HG03103 (cell line): ENCODE measurements around the gene GGNBP2.
"Not testable (repeated sequence)": the region's sequence is repeated elsewhere in the genome, so short reads cannot be mapped to it uniquely, and the experiment has no call there.

Experiments used
- ATAC-seq: cut with Tn5 transposase; IDR thresholded peaks from one replicate; pipeline ENCODE4 v1.9.1; 2021; ENCODE audit warnings: low read depth; ENCODE audit not compliant: unreplicated experiment

GGNBP2 gene

GRCh38 chr17:36544307-36545076 lies at the start of gene GGNBP2:
TSS of gene GGNBP2 (plus strand) at chr17:36544919. CDS start at chr17:36545725, 806 bp downstream.
- ATAC-seq, result peak; percentile 47

- no peak for ATAC-seq
Observed at GRCh38 chr17:36495076-36495578, 49.6 kb upstream of the GGNBP2 start.

- ATAC-seq, result no peak
Observed at GRCh38 chr17:36496018-36496789, 48.5 kb upstream of the GGNBP2 start.

GRCh38 chr17:36498155-36498554 lies 46.6 kb upstream of the GGNBP2 start:
- no peak for ATAC-seq

- no peak for ATAC-seq
Observed at GRCh38 chr17:36498560-36499300, 46.0 kb upstream of the GGNBP2 start.

- ATAC-seq, result no peak
Observed at GRCh38 chr17:36500745-36501225, 43.9 kb upstream of the GGNBP2 start.

GRCh38 chr17:36501351-36501750 lies 43.4 kb upstream of the GGNBP2 start:
- ATAC-seq, result no peak

- no peak for ATAC-seq
Observed at GRCh38 chr17:36501963-36502362, 42.8 kb upstream of the GGNBP2 start.

- ATAC-seq, result no peak
Observed at GRCh38 chr17:36503456-36504155, 41.1 kb upstream of the GGNBP2 start.

- no peak for ATAC-seq
Observed at GRCh38 chr17:36504156-36504545, 40.6 kb upstream of the GGNBP2 start.

GRCh38 chr17:36505171-36505570 lies 39.5 kb upstream of the GGNBP2 start:
- ATAC-seq, result no peak

GRCh38 chr17:36506249-36506826 lies 38.4 kb upstream of the GGNBP2 start:
- no peak for ATAC-seq

GRCh38 chr17:36506831-36507230 lies 37.9 kb upstream of the GGNBP2 start:
- no peak for ATAC-seq

- no peak for ATAC-seq
Observed at GRCh38 chr17:36507266-36507665, 37.5 kb upstream of the GGNBP2 start.

GRCh38 chr17:36508439-36508838 lies 36.3 kb upstream of the GGNBP2 start:
- not testable (repeated sequence) for ATAC-seq

- ATAC-seq, result no peak
Observed at GRCh38 chr17:36509272-36509985, 35.3 kb upstream of the GGNBP2 start.

- no peak for ATAC-seq
Observed at GRCh38 chr17:36510636-36511035, 34.1 kb upstream of the GGNBP2 start.

GRCh38 chr17:36511216-36511615 lies 33.5 kb upstream of the GGNBP2 start:
- ATAC-seq, result no peak

GRCh38 chr17:36512641-36513040 lies 32.1 kb upstream of the GGNBP2 start:
- ATAC-seq, result no peak
